B cell (primary cell): Measurements from ENCODE around the gene ACP3.

Source experiments
- CTCF ChIP-seq: fragments of 200-600 bp; IDR thresholded peaks from one replicate; pipeline ENCODE4 v1.8.0; 2022; ENCODE audit warnings: antibody characterized with exemption, mild to moderate bottlenecking
- EZH2 ChIP-seq: IDR thresholded peaks from 2 replicates; pipeline ENCODE4 v1.6.1; 2012; ENCODE audit warnings: borderline replicate concordance, low read depth, mild to moderate bottlenecking, moderate library complexity, low read length; ENCODE audit not compliant: insufficient read depth, poor library complexity, severe bottlenecking

GRCh38 chr3:132395126-132395525 lies 77.9 kb downstream of the ACP3 start:
- TF ChIP-seq CTCF (no peak), EZH2 (no peak)
